Mesodermal cell (in vitro differentiated cells): ENCODE results near the gene CYP26A1.

Source experiments
- H3K27ac ChIP-seq: 2 replicates; pipeline ENCODE4 v1.7.0; 2013; ENCODE audit warnings: mild to moderate bottlenecking, low read depth, low read length, moderate library complexity; ENCODE audit not compliant: severe bottlenecking
- H3K36me3 ChIP-seq: 2 replicates; pipeline ENCODE4 v1.7.1; 2013; ENCODE audit warnings: mild to moderate bottlenecking, low read length, moderate library complexity; ENCODE audit not compliant: control insufficient read depth, insufficient read depth
- H3K4me1 ChIP-seq: one replicate; pipeline ENCODE4 v1.7.1; 2013; ENCODE audit warnings: mild to moderate bottlenecking, low read length; ENCODE audit not compliant: insufficient read depth, control insufficient read depth, poor library complexity, severe bottlenecking
- H3K4me3 ChIP-seq: 2 replicates; pipeline ENCODE4 v1.7.0; 2013; ENCODE audit warnings: low read length, control low read depth, mild to moderate bottlenecking; ENCODE audit not compliant: insufficient read depth, poor library complexity, severe bottlenecking; ENCODE audit errors: extremely low read depth
- H3K9me3 ChIP-seq: 2 replicates; pipeline ENCODE4 v1.7.1; 2013; ENCODE audit warnings: mild to moderate bottlenecking, low read length, moderate library complexity; ENCODE audit not compliant: control insufficient read depth
- WGBS, 2 experiments: methylation state at CpG; one replicate each; pipeline ENCODE4 v1.1.5; 2013; ENCODE audit warnings: missing lambda C conversion rate in 2 of 2; ENCODE audit not compliant: insufficient coverage in 2 of 2; 5-methylcytosine and 5-hydroxymethylcytosine counted together

The CYP26A1 gene

DNA sequence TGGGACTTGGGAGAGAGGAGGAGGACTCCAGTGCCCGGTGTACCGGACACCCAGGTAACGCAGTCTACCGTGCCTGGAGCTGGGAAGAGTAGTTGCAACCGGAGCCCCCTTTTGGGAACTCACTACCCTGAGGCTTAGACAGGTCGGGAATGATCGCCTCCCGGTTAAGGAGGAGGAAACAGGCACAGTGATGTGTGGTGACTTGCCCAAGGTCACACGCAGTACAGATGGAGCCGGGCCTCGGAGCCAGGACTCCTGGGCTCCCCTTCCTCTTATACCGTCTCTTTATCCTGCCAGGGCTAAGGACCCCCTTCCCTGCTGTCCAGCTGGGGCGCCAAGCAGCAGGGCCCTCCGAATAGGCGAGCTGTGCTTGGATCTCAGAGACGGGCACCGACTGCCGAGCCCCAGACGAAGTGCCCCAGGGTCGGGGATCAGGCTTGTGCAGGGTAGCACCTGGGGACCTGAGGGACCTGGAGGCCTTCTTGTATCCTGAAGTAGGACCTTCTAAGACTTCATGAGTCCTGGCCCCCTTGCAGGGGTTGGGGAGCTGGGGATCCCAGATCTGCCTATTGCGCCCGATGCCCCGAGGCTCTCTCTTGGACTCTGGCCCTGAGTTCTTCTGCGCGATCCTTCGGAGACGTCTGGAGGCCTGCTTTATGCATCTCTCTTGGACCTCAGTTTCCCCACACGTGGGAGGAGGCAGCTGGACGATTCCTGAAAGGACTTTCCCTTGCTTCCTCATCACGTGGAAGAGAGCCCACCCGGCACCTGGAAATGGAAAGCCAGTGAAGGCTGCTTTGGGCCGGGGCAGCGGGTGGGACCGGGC, 767 bp upstream of the CYP26A1 start:
- WGBS, 2 experiments, result 3 to 8% methylated on average over 26 to 29 of the region's 34 CpGs
- Histone ChIP-seq H3K36me3 (no peaks in the 10 kb centered on the region), H3K9me3 (no peaks in the 10 kb centered on the region), H3K27ac (no peak overlapping the region), H3K4me3 (peak overlapping the region; percentile 18), H3K4me1 (peaks cover 13% of the 10 kb centered on the region)

DNA sequence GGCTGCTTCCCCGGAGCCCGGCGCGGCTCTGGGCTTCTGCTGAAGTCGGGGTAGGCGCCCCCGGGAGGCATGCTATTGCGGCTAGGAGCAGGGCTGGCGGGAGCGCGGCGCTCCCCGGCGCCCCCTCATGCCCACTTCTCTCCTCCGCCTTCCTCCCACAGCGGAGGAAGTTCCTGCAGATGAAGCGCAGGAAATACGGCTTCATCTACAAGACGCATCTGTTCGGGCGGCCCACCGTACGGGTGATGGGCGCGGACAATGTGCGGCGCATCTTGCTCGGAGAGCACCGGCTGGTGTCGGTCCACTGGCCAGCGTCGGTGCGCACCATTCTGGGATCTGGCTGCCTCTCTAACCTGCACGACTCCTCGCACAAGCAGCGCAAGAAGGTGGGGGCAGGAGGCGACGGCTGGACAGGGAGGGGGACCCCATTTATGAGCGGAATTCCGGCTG, 479 bp downstream of the CYP26A1 start:
- Histone ChIP-seq H3K9me3 (no peaks in the 10 kb centered on the region), H3K27ac (no peak overlapping the region), H3K4me1 (peaks cover 6% of the 10 kb centered on the region), H3K36me3 (no peaks in the 10 kb centered on the region), H3K4me3 (peak overlapping the region; percentile 18)
- 1% methylated on average over 32 of the region's 40 CpGs for WGBS, 2 experiments

DNA sequence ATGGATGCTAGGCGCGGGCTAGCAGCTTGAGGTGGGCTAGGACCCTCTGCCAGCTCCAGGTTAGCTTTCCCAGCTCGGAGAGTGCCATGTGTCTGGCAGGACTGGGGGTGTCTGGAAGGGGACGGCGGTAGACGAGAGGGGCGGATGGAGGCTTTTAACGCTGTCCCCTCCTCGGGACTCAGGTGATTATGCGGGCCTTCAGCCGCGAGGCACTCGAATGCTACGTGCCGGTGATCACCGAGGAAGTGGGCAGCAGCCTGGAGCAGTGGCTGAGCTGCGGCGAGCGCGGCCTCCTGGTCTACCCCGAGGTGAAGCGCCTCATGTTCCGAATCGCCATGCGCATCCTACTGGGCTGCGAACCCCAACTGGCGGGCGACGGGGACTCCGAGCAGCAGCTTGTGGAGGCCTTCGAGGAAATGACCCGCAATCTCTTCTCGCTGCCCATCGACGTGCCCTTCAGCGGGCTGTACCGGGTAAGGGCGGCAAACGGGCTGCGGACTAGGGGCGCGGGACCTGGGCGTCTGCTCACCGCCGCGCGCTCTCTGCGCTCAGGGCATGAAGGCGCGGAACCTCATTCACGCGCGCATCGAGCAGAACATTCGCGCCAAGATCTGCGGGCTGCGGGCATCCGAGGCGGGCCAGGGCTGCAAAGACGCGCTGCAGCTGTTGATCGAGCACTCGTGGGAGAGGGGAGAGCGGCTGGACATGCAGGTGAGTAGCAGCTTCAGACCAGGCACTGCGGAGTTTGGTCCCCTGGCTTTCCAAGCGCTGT, 1.1 kb downstream of the CYP26A1 start:
- H3K36me3 ChIP-seq, result no peaks in the 10 kb centered on the region
- peaks cover 6% of the 10 kb centered on the region for H3K4me1 ChIP-seq
- no peaks in the 10 kb centered on the region for H3K9me3 ChIP-seq
- peak overlapping the region; percentile 18 for H3K4me3 ChIP-seq
- WGBS, 2 experiments, result 1 to 2% methylated on average over 66 to 67 of the region's 67 CpGs
- no peak overlapping the region for H3K27ac ChIP-seq

DNA sequence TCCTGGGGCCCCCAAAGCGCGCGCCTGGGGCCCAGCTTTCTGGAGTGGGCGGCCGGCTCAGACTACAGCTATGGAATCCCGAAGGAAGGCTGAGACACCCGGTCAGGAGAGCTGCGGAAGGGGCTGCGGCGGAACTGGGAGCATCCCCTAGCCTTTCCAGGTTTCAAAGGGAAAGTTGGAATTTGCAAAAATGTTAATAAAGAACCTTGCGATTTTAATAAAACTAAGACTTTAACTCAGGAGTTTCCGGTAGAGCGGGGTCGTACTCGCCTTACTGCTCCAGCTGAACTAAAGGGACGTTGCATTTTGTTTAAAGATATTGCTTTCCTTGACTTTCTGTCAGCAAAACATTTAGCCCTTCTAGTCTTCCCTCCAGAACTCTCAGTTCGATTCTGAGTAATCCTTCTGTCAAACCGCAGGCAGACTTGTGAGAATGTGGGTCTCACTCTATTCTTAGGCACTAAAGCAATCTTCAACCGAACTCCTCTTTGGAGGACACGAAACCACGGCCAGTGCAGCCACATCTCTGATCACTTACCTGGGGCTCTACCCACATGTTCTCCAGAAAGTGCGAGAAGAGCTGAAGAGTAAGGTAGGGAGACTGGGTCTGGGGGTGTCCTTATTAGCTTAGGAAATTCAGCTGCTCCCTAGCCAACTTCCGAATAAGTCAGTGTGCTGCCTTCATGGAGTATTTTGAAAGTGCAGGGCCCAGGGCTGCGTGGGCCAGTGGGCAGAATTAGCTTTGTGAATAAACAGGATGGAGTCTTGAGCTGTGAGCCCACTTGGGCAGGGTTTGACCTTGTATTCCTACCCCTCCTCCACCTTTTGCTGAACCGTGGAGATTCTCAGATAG, 1.9 kb downstream of the CYP26A1 start:
- Histone ChIP-seq H3K9me3 (no peaks in the 10 kb centered on the region), H3K36me3 (no peaks in the 10 kb centered on the region), H3K4me1 (peaks cover 11% of the 10 kb centered on the region), H3K4me3 (peak overlapping the region; percentile 18), H3K27ac (no peak overlapping the region)
- 15 to 19% methylated on average over 14 to 21 of the region's 25 CpGs for WGBS, 2 experiments

DNA sequence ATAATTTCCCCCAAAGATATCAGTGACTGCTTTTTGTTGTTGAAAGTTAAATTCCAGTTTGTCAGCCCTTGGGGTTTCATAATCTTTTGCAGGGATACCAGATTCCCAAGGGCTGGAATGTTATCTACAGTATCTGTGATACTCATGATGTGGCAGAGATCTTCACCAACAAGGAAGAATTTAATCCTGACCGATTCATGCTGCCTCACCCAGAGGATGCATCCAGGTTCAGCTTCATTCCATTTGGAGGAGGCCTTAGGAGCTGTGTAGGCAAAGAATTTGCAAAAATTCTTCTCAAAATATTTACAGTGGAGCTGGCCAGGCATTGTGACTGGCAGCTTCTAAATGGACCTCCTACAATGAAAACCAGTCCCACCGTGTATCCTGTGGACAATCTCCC, 3.2 kb downstream of the CYP26A1 start:
- H3K9me3 ChIP-seq, result no peaks in the 10 kb centered on the region
- H3K4me1 ChIP-seq, result peaks cover 11% of the 10 kb centered on the region
- WGBS, 2 experiments, result 42 to 70% methylated on average over 2 of the region's 2 CpGs
- no peak overlapping the region for H3K27ac ChIP-seq
- H3K36me3 ChIP-seq, result no peaks in the 10 kb centered on the region
- H3K4me3 ChIP-seq, result no peak overlapping the region

DNA sequence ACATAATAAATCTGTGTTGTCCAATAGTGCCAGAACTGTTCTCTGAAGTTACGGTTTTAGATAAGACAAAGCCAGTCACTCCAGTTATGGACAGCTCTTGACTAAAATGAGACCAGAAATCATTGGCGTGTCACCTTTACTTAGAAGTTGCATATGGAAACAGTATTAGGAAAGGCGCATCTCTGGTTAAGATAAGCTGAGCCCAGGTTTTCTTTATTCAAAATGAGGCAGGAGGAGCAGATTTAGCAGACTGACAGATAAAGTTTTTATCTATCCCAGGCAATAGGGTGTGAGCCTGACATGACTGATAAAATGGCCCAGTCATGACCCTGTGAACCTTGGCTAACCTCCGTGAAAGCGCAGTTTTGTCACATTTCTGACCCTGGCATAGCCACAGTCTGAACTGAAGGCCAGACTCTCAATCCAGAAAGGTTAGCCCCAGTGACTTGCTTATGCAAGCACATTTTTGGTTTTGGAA, 4.2 kb downstream of the CYP26A1 start:
- Histone ChIP-seq H3K27ac (no peak overlapping the region), H3K36me3 (no peaks in the 10 kb centered on the region), H3K9me3 (no peaks in the 10 kb centered on the region), H3K4me3 (no peak overlapping the region), H3K4me1 (peaks cover 8% of the 10 kb centered on the region)
- 88 to 90% methylated on average over 5 of the region's 5 CpGs for WGBS, 2 experiments

DNA sequence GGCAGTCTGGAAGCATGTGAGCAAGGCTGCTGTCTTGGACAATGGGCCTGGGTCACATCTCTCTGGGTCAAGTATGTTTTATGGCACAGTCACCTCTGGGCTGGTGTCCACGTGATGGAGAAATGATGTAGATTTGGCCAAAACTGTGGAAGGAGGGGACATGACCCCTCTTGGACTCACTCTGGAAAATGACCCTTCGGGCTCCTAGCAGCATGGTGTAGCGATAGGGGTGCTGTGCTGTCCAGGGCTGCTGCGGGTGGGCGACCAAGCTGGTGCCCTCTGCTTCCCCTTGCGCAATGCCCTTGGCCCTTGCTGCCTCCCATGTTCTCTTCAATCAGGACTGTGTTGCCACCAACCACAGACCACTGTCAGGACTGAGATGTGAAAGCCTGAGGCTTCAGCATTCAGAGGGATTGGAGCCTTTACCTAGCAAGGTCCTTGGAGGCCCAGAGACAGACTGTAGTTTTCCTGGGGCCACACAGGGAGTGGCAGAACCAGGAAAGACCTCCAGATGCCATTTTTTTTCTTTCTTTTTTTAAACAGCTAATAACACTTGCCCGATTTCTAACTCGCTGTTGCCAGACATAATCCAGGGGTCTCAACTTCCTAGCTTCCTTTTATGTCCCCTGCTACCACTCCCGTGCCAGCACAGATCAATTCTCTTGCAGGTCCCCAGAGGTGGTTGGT, 6.1 kb downstream of the CYP26A1 start:
- Histone ChIP-seq H3K36me3 (no peaks in the 10 kb centered on the region), H3K27ac (no peak overlapping the region), H3K4me1 (peaks cover 8% of the 10 kb centered on the region), H3K4me3 (no peak overlapping the region), H3K9me3 (no peaks in the 10 kb centered on the region)
- 75 to 81% methylated on average over 3 to 9 of the region's 9 CpGs for WGBS, 2 experiments

DNA sequence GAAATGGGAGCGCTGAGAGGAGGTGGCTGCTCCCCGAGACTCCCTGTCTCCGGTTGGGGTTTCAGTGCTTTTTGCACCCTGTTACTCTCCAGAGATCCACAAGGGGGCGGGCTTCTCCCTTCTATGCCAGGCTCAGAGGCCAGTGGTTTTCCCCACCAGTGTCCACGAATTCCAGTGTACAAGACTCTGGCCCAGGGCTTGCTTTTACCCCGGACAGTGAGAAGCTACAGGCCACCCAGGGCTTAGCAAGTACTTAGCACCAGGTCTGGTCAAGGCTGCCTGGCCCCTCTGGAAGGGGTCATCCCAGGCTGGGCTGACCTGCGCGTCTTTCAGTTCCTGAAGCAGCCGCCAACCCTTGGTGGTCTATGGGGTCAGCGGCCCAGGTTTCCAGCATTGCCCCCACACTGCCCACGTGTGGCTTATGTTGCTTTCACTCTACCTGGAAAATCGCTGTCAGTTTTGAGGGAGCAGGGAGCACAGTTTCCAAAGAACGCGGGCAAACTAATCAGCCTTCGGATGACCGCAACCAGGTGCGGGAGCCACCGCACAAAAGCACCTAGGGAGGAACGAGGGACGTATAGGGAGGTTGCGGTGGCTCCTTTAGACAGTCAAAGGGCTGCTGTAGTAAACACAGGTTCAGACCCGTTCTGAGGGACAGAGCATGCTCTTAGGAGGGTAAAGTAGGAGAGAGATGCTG, 6.8 kb downstream of the CYP26A1 start:
- Histone ChIP-seq H3K4me1 (peaks cover 5% of the 10 kb centered on the region), H3K27ac (peak overlapping the region; percentile 1), H3K4me3 (no peak overlapping the region), H3K36me3 (no peaks in the 10 kb centered on the region), H3K9me3 (no peaks in the 10 kb centered on the region)
- 67 to 70% methylated on average over 20 to 21 of the region's 22 CpGs for WGBS, 2 experiments

DNA sequence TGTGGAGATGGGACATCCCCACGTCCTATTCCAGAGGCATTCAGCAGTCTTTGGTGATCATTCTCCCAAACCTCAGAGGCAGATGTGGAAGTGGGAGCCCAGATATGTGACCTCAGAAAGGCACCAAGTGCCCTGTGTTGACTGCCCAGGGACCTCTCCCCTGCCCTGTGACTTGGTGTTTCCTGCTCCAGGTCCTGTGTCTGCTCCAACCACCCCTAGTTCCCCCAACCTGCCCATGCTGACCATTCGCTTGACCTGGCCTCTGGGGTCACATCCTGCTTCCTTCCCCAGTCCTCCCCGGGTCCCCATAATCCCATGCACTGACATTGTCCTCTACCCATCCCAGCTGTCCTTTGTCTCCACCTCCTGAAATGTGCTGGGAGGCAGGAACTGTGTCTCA, 7.6 kb downstream of the CYP26A1 start:
- H3K4me1 ChIP-seq, result peaks cover 5% of the 10 kb centered on the region
- no peak overlapping the region for H3K4me3 ChIP-seq
- 89 to 93% methylated on average over 1 to 3 of the region's 3 CpGs for WGBS, 2 experiments
- no peaks in the 10 kb centered on the region for H3K36me3 ChIP-seq
- H3K27ac ChIP-seq, result no peak overlapping the region
- H3K9me3 ChIP-seq, result no peaks in the 10 kb centered on the region
